Esophagus muscularis mucosa (tissue), 3 donors: ENCODE data around the gene TMCC3.

Experiments
- POLR2A ChIP-seq: fragments of 450-650 bp; IDR thresholded peaks from one replicate; pipeline ENCODE4 v1.6.1; 2017; ENCODE audit warnings: antibody characterized with exemption, moderate library complexity, mild to moderate bottlenecking, low read depth
- TF ChIP-seq, protein P1 (sequence below), 3 experiments: fragments of 200-600 bp in 2 of 3; fragments of 450-650 bp in 1 of 3; sonication (generic) in 2 of 3; IDR thresholded peaks; one replicate each; pipeline ENCODE4 v1.5.1; 2017 to 2019; ENCODE audit warnings: antibody characterized with exemption in 3 of 3, mild to moderate bottlenecking in 2 of 3, moderate library complexity in 1 of 3

DNA sequence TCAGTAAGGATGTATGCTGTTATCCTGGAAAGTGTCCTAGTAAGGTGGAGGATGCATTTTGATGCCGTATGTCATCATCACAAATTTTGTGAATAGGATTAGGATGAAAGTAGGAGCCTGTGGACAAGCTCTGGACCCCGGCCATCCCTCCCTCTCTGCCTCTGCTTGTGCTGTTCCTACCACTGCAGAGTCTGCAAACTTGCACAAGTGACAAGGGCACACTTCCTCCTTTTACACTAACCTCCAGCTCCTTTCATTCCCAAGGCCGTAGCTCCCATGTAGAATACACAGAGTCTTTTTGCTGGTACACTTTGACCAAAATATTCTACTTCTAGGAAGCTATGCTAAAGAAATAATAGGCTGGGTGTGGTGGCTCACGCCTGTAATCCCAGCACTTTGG is 13.3 kb upstream of the TMCC3 start:
- TF ChIP-seq POLR2A: no peak
- TF ChIP-seq, protein P1, sequence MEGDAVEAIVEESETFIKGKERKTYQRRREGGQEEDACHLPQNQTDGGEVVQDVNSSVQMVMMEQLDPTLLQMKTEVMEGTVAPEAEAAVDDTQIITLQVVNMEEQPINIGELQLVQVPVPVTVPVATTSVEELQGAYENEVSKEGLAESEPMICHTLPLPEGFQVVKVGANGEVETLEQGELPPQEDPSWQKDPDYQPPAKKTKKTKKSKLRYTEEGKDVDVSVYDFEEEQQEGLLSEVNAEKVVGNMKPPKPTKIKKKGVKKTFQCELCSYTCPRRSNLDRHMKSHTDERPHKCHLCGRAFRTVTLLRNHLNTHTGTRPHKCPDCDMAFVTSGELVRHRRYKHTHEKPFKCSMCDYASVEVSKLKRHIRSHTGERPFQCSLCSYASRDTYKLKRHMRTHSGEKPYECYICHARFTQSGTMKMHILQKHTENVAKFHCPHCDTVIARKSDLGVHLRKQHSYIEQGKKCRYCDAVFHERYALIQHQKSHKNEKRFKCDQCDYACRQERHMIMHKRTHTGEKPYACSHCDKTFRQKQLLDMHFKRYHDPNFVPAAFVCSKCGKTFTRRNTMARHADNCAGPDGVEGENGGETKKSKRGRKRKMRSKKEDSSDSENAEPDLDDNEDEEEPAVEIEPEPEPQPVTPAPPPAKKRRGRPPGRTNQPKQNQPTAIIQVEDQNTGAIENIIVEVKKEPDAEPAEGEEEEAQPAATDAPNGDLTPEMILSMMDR (IDR thresholded peaks at IDR 0.05): no peak
